ENCODE measurements around the gene ACO1. TPM values are rescaled to one million over a fixed set of nuclear protein-coding genes. Genes with fewer than 3 reads are reported as not detected.
A peak's percentile ranks its signal among the peaks of the same experiment; 100 is the strongest.
"Not testable (repeated sequence)": the region's sequence is repeated elsewhere in the genome, so short reads cannot be mapped to it uniquely, and the experiment has no call there.

The ACO1 gene
- total RNA-seq, 1 donor from 2014 or later: 19.1 TPM

DNA sequence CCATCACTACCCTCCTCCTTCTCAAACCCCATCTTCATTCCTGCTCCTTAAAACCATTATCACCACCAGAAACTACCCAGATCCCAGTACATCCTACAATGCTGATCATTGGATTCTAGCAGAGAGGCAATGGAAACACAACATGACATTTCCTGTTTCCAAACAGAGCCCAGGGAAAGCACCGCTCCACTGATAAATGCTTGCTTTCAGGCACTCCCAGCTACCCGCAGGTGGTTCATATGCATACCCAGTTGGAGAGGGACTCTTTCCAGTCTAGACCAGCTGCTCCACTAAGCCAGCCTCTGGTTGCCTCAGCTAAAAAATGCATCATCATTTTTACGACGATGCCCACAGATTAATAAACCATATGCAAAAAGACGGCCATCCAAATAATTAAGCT is 39.2 kb upstream of the ACO1 start:
- no peak overlapping the region for H3K27ac ChIP-seq
- no peaks in the 10 kb centered on the region for H3K27me3 ChIP-seq
- no peak overlapping the region for H3K4me3 ChIP-seq
- intact Hi-C loops (cut with DNase I): no loop called here
- no peaks in the 10 kb centered on the region for H3K36me3 ChIP-seq
- H3K4me1 ChIP-seq: no peaks in the 10 kb centered on the region
- TF ChIP-seq, protein P1, sequence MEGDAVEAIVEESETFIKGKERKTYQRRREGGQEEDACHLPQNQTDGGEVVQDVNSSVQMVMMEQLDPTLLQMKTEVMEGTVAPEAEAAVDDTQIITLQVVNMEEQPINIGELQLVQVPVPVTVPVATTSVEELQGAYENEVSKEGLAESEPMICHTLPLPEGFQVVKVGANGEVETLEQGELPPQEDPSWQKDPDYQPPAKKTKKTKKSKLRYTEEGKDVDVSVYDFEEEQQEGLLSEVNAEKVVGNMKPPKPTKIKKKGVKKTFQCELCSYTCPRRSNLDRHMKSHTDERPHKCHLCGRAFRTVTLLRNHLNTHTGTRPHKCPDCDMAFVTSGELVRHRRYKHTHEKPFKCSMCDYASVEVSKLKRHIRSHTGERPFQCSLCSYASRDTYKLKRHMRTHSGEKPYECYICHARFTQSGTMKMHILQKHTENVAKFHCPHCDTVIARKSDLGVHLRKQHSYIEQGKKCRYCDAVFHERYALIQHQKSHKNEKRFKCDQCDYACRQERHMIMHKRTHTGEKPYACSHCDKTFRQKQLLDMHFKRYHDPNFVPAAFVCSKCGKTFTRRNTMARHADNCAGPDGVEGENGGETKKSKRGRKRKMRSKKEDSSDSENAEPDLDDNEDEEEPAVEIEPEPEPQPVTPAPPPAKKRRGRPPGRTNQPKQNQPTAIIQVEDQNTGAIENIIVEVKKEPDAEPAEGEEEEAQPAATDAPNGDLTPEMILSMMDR (IDR thresholded peaks at IDR 0.05): no peak
- no peaks in the 10 kb centered on the region for H3K9me3 ChIP-seq
- no peak for DNase-seq (ENCODE audit: low spot score in 2 of 2)

DNA sequence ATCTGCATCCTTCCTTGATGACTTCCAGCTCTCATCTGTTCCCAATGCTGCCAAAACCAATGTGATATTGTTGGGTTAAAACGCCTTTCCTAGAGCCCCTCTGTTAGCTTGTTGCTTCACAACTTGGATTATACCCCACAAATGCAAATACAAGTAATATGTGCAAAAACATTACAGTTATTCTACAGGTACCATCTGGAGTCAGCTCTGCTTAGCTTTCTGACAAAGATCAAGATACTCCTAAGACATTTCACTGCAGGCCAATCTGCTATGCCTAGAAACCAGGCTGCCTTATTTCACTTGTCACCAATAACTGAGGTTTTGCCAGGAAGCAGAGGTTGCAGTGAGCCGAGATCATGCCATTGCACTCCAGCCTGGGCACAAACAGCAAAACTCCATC is 36.9 kb upstream of the ACO1 start:
- Histone ChIP-seq H3K27me3 (no peaks in the 10 kb centered on the region), H3K4me3 (no peak overlapping the region), H3K4me1 (no peaks in the 10 kb centered on the region), H3K9me3 (no peaks in the 10 kb centered on the region), H3K27ac (no peak overlapping the region), H3K36me3 (no peaks in the 10 kb centered on the region)
- DNase-seq (ENCODE audit: low spot score in 2 of 2): no peak
- TF ChIP-seq, protein P1 (IDR thresholded peaks at IDR 0.05): no peak
- intact Hi-C loops (cut with DNase I): no loop called here

DNA sequence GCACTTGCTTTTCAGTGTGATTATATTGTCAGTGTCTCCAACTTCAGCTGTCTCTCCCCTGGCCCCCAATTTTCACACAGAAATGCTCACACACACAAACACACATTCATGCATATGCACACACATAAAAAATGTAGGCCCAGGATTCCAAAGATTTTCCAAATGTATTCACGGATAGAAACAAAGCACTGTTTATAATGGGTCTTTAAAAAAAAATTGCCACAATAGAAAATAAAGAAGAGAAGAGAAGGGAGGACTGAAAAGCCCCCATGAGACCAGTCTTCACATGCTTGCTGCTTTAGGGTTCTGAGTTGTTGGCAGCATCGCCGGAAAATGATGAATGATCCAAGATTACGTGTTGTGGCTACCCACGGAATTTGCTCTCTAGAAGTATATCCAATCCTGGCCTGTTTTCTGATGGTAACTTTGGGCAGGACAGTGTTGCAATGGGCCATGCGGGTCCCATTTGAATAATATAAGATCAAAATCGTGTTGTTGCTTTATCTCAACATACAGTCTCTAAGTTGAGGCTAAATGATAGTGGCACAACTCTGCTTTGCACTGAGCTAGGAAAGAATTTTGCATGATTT is 36.2 kb upstream of the ACO1 start:
- TF ChIP-seq, protein P1 (IDR thresholded peaks at IDR 0.05): no peak
- intact Hi-C loops (cut with DNase I): no loop called here
- Histone ChIP-seq H3K27ac (no peak overlapping the region), H3K4me3 (no peak overlapping the region), H3K36me3 (no peaks in the 10 kb centered on the region), H3K4me1 (no peaks in the 10 kb centered on the region), H3K9me3 (no peaks in the 10 kb centered on the region), H3K27me3 (no peaks in the 10 kb centered on the region)
- DNase-seq (ENCODE audit: low spot score in 2 of 2): no peak

DNA sequence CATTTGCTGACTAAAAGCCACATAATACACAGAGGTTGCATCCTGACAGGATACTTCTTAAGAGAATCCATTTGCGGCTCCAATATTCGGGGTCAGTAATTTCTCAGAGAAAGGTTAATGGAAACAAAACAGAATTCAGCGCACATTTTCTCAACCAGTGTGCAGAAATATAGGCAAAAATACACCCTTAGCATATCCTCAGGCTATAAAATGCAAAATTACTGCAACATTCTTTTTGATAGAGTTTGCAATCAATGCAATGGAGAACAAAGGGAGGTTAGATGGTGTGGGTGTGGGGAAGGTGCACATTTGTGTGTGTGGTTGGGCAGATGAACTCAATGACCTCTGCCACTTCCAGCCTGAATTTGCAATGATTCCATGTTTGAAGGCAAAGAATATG is 35.4 kb upstream of the ACO1 start:
- intact Hi-C loops (cut with DNase I): no loop called here
- no peaks in the 10 kb centered on the region for H3K36me3 ChIP-seq
- no peak overlapping the region for H3K4me3 ChIP-seq
- TF ChIP-seq, protein P1 (IDR thresholded peaks at IDR 0.05): no peak
- DNase-seq (ENCODE audit: low spot score in 2 of 2): no peak
- H3K4me1 ChIP-seq: no peaks in the 10 kb centered on the region
- H3K27ac ChIP-seq: no peak overlapping the region
- H3K9me3 ChIP-seq: no peaks in the 10 kb centered on the region
- no peaks in the 10 kb centered on the region for H3K27me3 ChIP-seq

DNA sequence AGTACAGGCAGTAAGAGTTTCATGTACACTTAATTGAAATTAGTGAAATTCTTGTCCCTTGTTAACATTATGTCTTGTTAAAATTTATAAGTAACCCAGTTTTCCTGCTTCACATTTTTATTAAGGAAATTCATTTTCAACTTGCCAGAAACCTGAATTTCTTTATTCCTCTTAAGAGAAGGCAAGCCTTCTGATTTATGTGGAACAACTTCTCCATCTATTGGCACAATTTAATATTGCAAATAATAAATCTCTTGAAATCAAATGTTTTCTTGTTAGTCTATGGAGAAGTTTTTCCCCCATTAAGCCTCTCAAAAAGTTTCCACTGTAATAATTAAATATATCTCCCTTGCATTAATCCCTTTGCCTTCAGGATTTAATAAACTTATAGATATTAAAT is 33.8 kb upstream of the ACO1 start:
- no peak for DNase-seq (ENCODE audit: low spot score in 2 of 2)
- Histone ChIP-seq H3K9me3 (no peaks in the 10 kb centered on the region), H3K27ac (no peak overlapping the region), H3K4me1 (no peaks in the 10 kb centered on the region), H3K4me3 (no peak overlapping the region), H3K27me3 (no peaks in the 10 kb centered on the region), H3K36me3 (no peaks in the 10 kb centered on the region)
- TF ChIP-seq, protein P1 (IDR thresholded peaks at IDR 0.05): peak in 1 of 3 experiments; percentile 23
- intact Hi-C loops (cut with DNase I): no loop called here

DNA sequence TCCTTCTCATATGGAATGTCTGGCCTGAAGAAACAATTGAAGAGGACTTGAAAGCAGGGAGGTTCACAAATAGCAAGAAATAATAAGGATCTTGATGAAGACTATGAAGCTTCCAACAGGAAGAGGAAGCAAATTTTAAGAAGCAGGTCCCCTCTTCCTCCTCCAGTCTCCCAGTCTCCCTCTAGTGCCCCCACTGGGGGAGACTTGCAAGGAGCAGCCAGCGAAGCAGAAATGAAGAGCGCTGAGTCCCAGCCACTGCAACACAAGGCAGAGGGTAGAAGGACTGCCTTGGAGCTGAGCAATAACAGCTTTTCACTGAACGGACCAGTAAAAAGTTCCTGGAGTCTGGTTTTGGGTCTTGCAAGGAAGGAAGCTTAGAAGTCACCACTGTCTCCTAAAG is 32.6 kb upstream of the ACO1 start:
- intact Hi-C loops (cut with DNase I): no loop called here
- H3K4me3 ChIP-seq: no peak overlapping the region
- no peaks in the 10 kb centered on the region for H3K27me3 ChIP-seq
- H3K36me3 ChIP-seq: no peaks in the 10 kb centered on the region
- TF ChIP-seq, protein P1 (IDR thresholded peaks at IDR 0.05): no peak
- H3K9me3 ChIP-seq: no peaks in the 10 kb centered on the region
- H3K4me1 ChIP-seq: no peaks in the 10 kb centered on the region
- no peak for DNase-seq (ENCODE audit: low spot score in 2 of 2)
- no peak overlapping the region for H3K27ac ChIP-seq

DNA sequence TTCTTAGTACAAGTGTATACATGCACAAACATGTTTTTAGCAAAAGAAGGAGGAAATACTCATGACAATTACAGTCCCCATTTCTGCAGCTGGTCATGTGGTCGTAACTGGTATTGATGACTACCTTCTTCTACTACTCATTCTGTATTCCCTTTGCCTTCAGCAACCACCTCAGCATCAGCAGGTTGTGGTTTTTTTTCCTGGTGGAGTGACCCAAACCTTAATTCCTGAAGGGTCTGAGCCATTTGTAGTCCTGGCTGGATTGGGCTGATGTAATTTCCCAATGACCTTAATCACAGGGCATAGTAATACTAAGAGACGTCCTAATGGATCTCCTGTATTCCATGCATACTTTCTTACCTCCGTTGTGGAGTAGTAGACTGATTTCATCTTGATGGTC is 31.0 kb upstream of the ACO1 start:
- intact Hi-C loops (cut with DNase I); DNase-seq (ENCODE audit: low spot score in 2 of 2): not testable (repeated sequence)

More for the DNA sequence above, 31.0 kb upstream of the ACO1 start:
- not testable (repeated sequence) for H3K27me3 ChIP-seq, H3K4me1 ChIP-seq, H3K9me3 ChIP-seq, H3K4me3 ChIP-seq, H3K27ac ChIP-seq, H3K36me3 ChIP-seq

All from ascending aorta (tissue), 2 donors.